Transverse colon (tissue), 4 donors: ENCODE results near the gene OVOL1. TPM values are rescaled to one million over a fixed set of nuclear protein-coding genes. Genes with fewer than 3 reads are reported as not detected.

Source experiments
- DNase-seq: peaks from one replicate; pipeline ENCODE4 v3.0.0-alpha.2; 2019
- H3K27ac ChIP-seq, 4 donors: fragments of 200-600 bp; sonication (generic); 2 replicates each; pipeline ENCODE4 v1.5.1; 2016 to 2018; ENCODE audit warnings: inconsistent platforms in 4 of 4
- H3K27me3 ChIP-seq: fragments of 200-600 bp; sonication (generic); 2 replicates; pipeline ENCODE4 v1.5.1; 2017; ENCODE audit warnings: inconsistent platforms
- H3K36me3 ChIP-seq, 4 donors: fragments of 200-600 bp; sonication (generic); 2 replicates each; pipeline ENCODE4 v1.5.1; 2017 to 2019; ENCODE audit warnings: inconsistent platforms in 4 of 4
- H3K4me1 ChIP-seq, 4 donors: fragments of 200-600 bp; sonication (generic); 2 replicates each; pipeline ENCODE4 v1.5.1; 2017 to 2020; ENCODE audit warnings: inconsistent platforms in 4 of 4
- H3K4me3 ChIP-seq, 4 donors: fragments of 200-600 bp; sonication (generic); 1 replicate in 1 of 4; 2 replicates in 3 of 4; pipeline versions ENCODE4 v1.5.1 to v1.6.1; 2017 to 2019; ENCODE audit warnings: inconsistent platforms in 4 of 4
- H3K9me3 ChIP-seq, 2 donors: fragments of 200-600 bp; sonication (generic); 2 replicates each; pipeline ENCODE4 v1.5.1; 2017 to 2019; ENCODE audit warnings: inconsistent platforms in 2 of 2
- CTCF ChIP-seq, 5 experiments: fragments of 200-600 bp in 3 of 5; fragments of 450-650 bp in 2 of 5; sonication (generic) in 3 of 5; IDR thresholded peaks; 1 replicate in 2 of 5; 2 replicates in 3 of 5; pipeline ENCODE4 v1.5.1; 2016 to 2017; ENCODE audit warnings: antibody characterized with exemption in 5 of 5, inconsistent platforms in 3 of 5, mild to moderate bottlenecking in 2 of 5, moderate library complexity in 1 of 5
- EP300 ChIP-seq: sonication (generic); formaldehyde crosslinking; IDR thresholded peaks from one replicate; pipeline ENCODE4 v1.6.1; 2017; ENCODE audit warnings: antibody characterized with exemption, low read depth
- POLR2A ChIP-seq: fragments of 450-650 bp; IDR thresholded peaks from one replicate; pipeline ENCODE4 v1.6.1; 2016; ENCODE audit warnings: antibody characterized with exemption, mild to moderate bottlenecking, moderate library complexity
- POLR2AphosphoS5 ChIP-seq, 3 donors: sonication (generic); formaldehyde crosslinking; IDR thresholded peaks; one replicate each; pipeline ENCODE4 v1.6.1; 2016; ENCODE audit warnings: antibody characterized with exemption in 3 of 3
- WGBS, 2 donors: methylation state at CpG; one replicate each; pipeline ENCODE4 v1.1.5; 2018; ENCODE audit warnings: low coverage in 1 of 2; 5-methylcytosine and 5-hydroxymethylcytosine counted together
- in situ Hi-C, 4 donors: fragments of 200-750 bp; cut with MboI; loops; one replicate each; pipeline versions ENCODE4 v1.15.0 to v1.15.1; 2017; ENCODE audit warnings: low sequenced_read_pairs in 3 of 4, low pct_ligation_motif_present in 1 of 4, low pct_unique_long_range_greater_than_20kb in 1 of 4
- intact Hi-C: fragments of 100-400 bp; cut with DNase I; formaldehyde crosslinking; loops from one replicate; pipeline ENCODE4 v1.15.1; 2023; ENCODE audit warnings: low total_unique reads
- total RNA-seq, 4 donors: library from RNA; depleted of rRNA; stranded (reverse); fragments of >200 nt; gene quantifications; one replicate each; pipeline ENCODE4 v1.1.0, GENCODE V29; 2016

OVOL1 gene
- total RNA-seq, 4 donors from 2014 or later = 19.9 to 44.8 (median 33.8) TPM

DNA sequence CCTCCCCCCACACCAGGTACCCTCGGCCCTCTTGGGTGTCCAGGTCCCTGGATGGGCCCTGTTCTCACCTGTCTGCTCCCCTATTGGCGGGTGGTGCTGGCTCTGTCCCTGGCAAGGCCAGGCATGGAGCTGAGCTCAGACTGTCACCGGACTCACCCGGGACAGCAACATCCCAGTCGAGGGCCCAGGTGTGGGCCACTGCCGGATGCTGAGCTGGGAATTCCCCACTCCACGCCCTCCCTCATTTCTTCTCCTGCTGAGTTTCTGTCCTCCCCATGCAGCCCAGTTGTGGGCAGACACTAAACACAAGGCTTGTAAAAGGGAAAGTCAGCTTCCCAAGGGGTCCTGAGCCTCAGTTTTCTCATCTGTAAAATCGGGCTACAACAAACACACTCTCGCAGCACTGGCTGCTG, 4.0 kb upstream of the OVOL1 start:
- Histone ChIP-seq H3K4me3 (no peak overlapping the region), H3K9me3 (no peaks in the 10 kb centered on the region), H3K27ac (no peak overlapping the region), H3K4me1 (peaks cover 19 to 38% (median 32%) of the 10 kb centered on the region in 4 donors), H3K36me3 (peaks cover 0 to 3% (median under 1%) of the 10 kb centered on the region in 4 donors), H3K27me3 (peaks cover 25% of the 10 kb centered on the region)
- in situ Hi-C loops = no loop called here
- intact Hi-C loops = loop anchor here (5.0 kb wide), 2 partner anchors 34 to 71 kb away; partner anchors contain the start of gene KAT5
- DNase-seq = peak; percentile 19
- TF ChIP-seq POLR2AphosphoS5 (IDR thresholded peaks at IDR 0.05) = no peak
- 61% methylated on average over 9 of the region's 9 CpGs; no CpG with 5 or more reads in 1 of the 2 donors for WGBS, 2 donors

DNA sequence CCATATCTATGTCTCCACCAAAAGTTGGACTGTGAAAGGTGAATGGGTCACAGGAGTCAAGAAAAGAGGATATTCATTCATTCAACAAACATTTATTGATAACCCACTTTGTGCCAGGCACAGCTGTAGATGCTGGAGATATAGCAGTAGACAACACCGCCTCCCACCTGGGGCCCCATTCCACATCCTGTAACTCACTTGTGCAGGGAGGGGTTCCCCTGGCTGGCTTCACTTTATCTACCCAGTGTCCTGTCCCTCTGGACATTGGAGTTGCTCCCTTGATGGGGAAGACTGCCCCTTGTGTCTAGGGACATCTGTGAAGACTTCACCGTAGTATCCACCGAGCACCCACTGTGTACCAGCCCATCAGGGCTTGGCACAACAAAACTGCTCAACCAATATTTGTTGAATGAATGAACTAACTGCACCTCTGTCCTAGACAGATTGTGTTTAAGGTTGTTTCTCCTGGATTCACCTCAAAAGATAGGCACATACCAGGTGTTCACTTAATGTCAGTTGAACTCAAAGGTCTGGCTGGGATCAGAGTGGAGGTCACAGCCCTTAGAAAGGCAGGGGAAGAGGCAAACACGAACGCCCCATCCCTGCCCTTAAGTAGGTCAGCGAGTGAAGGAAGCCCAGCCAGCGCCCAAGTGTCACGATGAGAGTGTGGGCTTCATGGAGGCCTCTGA, 1.4 kb upstream of the OVOL1 start:
- WGBS, 2 donors = 80 to 100% methylated on average over 4 to 8 of the region's 8 CpGs
- peaks cover 38% of the 10 kb centered on the region for H3K27me3 ChIP-seq
- intact Hi-C loops (no loop called here), in situ Hi-C loops (no loop called here)
- no peaks in the 10 kb centered on the region for H3K36me3 ChIP-seq
- no peaks in the 10 kb centered on the region for H3K9me3 ChIP-seq
- DNase-seq = no peak
- H3K4me1 ChIP-seq = peaks cover 10 to 45% (median 33%) of the 10 kb centered on the region in 4 donors
- no peak overlapping the region for H3K27ac ChIP-seq
- TF ChIP-seq CTCF (IDR thresholded peaks at IDR 0.05) (no peak), POLR2AphosphoS5 (IDR thresholded peaks at IDR 0.05) (no peak), EP300 (no peak), POLR2A (no peak)
- no peak overlapping the region for H3K4me3 ChIP-seq

- intact Hi-C loops (no loop called here), in situ Hi-C loops (no loop called here)
- Histone ChIP-seq H3K4me3 (peak overlapping the region in 3 of 4 donors; percentile 7 to 70 (median 59)), H3K27me3 (peaks cover 38% of the 10 kb centered on the region), H3K9me3 (no peaks in the 10 kb centered on the region), H3K27ac (peak overlapping the region; percentile 26 to 86 (median 51)), H3K36me3 (no peaks in the 10 kb centered on the region), H3K4me1 (peaks cover 10 to 52% (median 40%) of the 10 kb centered on the region in 4 donors)
- TF ChIP-seq POLR2A (no peak), EP300 (no peak), POLR2AphosphoS5 (IDR thresholded peaks at IDR 0.05) (no peak), CTCF (IDR thresholded peaks at IDR 0.05) (no peak)
- DNase-seq = no peak
- 24% methylated on average over 63 of the region's 74 CpGs; no CpG with 5 or more reads in 1 of the 2 donors for WGBS, 2 donors
Observed at GRCh38 chr11:65786008-65786785, 666 bp upstream of the OVOL1 start.

DNA sequence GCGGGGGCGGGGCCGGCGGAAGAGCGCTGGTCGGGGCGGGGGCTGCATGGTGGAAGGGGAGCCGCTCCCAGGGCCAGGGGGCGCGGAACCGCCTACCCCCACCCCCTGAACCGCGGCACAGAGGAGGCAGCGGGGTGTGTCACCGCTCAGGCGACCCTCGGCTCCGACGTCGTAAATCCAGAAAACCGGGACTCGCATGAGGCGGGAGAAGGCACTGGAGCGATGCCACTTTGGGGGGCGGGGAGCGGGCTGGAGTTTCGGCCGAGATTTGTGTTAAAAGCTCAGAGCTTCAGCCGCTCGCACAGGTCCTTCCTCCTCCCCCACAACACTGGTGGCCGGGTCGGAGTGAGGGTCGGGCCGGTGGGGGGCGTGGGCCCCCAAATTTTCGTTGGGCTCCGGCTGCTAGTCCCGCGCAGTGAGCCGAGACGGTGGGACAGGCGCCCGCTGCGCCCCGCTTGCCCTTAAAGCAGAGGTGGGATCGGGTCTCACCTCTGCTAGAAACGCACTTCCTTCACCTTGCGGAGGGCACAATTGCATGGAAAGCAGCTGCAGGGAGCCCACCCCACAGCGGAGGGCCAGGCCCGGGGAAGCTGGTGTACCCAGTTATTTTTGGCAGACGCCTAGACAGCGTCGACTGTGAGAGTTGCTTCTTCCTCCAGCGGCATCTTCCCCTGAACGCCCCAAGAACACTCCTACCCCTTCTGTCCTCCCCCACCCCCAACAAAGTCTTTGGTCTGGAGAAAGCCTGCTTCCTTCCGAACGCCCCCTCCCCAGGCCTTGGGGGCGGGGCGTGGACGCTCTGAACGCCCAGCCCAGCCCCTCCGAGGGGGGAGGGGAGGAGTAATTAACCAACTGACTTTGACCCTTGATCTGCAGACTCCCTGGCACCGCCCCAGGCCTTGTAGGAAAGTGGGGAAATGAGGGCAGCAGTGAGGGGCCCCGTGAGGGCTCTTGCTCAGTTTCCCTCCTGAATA, 1.1 kb downstream of the OVOL1 start:
- TF ChIP-seq EP300 (peak; percentile 57), CTCF (IDR thresholded peaks at IDR 0.05) (no peak), POLR2AphosphoS5 (IDR thresholded peaks at IDR 0.05) (peak in 2 of 3 donors; percentile 63 to 75), POLR2A (peak; percentile 38)
- Histone ChIP-seq H3K27me3 (peaks cover 38% of the 10 kb centered on the region), H3K27ac (peak overlapping the region; percentile 80 to 93 (median 86)), H3K4me1 (peaks cover 17 to 62% (median 51%) of the 10 kb centered on the region in 4 donors), H3K4me3 (peak overlapping the region; percentile 44 to 70 (median 54)), H3K36me3 (no peaks in the 10 kb centered on the region), H3K9me3 (no peaks in the 10 kb centered on the region)
- WGBS, 2 donors = 4% methylated on average over 43 of the region's 64 CpGs; no CpG with 5 or more reads in 1 of the 2 donors
- intact Hi-C loops = no loop called here
- peak; percentile 91 for DNase-seq
- in situ Hi-C loops = no loop called here
